ENCODE data around the gene ZNF639.

GRCh38 chr3:179318876-179319275 lies 4.0 kb upstream of the ZNF639 start:
- TF ChIP-seq, protein P1, sequence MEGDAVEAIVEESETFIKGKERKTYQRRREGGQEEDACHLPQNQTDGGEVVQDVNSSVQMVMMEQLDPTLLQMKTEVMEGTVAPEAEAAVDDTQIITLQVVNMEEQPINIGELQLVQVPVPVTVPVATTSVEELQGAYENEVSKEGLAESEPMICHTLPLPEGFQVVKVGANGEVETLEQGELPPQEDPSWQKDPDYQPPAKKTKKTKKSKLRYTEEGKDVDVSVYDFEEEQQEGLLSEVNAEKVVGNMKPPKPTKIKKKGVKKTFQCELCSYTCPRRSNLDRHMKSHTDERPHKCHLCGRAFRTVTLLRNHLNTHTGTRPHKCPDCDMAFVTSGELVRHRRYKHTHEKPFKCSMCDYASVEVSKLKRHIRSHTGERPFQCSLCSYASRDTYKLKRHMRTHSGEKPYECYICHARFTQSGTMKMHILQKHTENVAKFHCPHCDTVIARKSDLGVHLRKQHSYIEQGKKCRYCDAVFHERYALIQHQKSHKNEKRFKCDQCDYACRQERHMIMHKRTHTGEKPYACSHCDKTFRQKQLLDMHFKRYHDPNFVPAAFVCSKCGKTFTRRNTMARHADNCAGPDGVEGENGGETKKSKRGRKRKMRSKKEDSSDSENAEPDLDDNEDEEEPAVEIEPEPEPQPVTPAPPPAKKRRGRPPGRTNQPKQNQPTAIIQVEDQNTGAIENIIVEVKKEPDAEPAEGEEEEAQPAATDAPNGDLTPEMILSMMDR (IDR thresholded peaks at IDR 0.05) = no peak
- TF ChIP-seq POLR2A (IDR thresholded peaks at IDR 0.05) = no peak
